Subcutaneous abdominal adipose tissue (tissue), 5 donors: Measurements from ENCODE around the gene C4orf54.

Experiments
- H3K27ac ChIP-seq: one replicate; pipeline ENCODE4 v1.7.0; 2013; ENCODE audit warnings: low read depth, mild to moderate bottlenecking, inconsistent platforms, low read length, moderate library complexity
- H3K27me3 ChIP-seq, 5 donors: one replicate each; pipeline ENCODE4 v1.7.0; 2013; ENCODE audit warnings: low read length in 5 of 5, inconsistent platforms in 1 of 5; ENCODE audit not compliant: control insufficient read depth in 5 of 5, insufficient read depth in 4 of 5
- H3K36me3 ChIP-seq, 5 donors: one replicate each; pipeline ENCODE4 v1.7.0; 2013; ENCODE audit warnings: low read length in 5 of 5; ENCODE audit not compliant: control insufficient read depth in 5 of 5, insufficient read depth in 5 of 5
- H3K4me1 ChIP-seq, 5 donors: one replicate each; pipeline ENCODE4 v1.7.0; 2013; ENCODE audit warnings: low read length in 5 of 5, mild to moderate bottlenecking in 3 of 5, moderate library complexity in 1 of 5; ENCODE audit not compliant: control insufficient read depth in 5 of 5, insufficient read depth in 5 of 5
- H3K4me3 ChIP-seq, 5 donors: one replicate each; pipeline ENCODE4 v1.7.0; 2013; ENCODE audit warnings: low read length in 5 of 5, low read depth in 1 of 5
- H3K9ac ChIP-seq, 5 donors: one replicate each; pipeline ENCODE4 v1.7.0; 2013; ENCODE audit warnings: low read length in 5 of 5, mild to moderate bottlenecking in 4 of 5, moderate library complexity in 3 of 5
- H3K9me3 ChIP-seq, 5 donors: one replicate each; pipeline ENCODE4 v1.7.0; 2013; ENCODE audit warnings: low read length in 5 of 5; ENCODE audit not compliant: control insufficient read depth in 5 of 5
- donor health status: healthy.
- donor health status: healthy.
- donor health status: healthy.
- donor health status: healthy.
- donor health status: healthy.

The C4orf54 gene

GRCh38 chr4:99679204-99679603 lies 21.6 kb upstream of the C4orf54 start:
- no peak overlapping the region for H3K27ac ChIP-seq

GRCh38 chr4:99677161-99677560 lies 19.5 kb upstream of the C4orf54 start:
- Histone ChIP-seq H3K27me3 (no peaks in the 10 kb centered on the region), H3K9ac (no peak overlapping the region), H3K9me3 (peaks cover 0 to 16% (median 11%) of the 10 kb centered on the region in 5 donors), H3K4me1 (peaks cover 0 to 13% (median 3%) of the 10 kb centered on the region in 5 donors), H3K27ac (no peak overlapping the region), H3K36me3 (no peaks in the 10 kb centered on the region), H3K4me3 (no peak overlapping the region)

More at GRCh38 chr4:99679204-99679603, 21.6 kb upstream of the C4orf54 start:
- H3K4me3 ChIP-seq = no peak overlapping the region
- H3K4me1 ChIP-seq = peaks cover 0 to 13% (median 3%) of the 10 kb centered on the region in 5 donors
- H3K36me3 ChIP-seq = no peaks in the 10 kb centered on the region
- peaks cover 0 to 2% (median 0%) of the 10 kb centered on the region in 5 donors for H3K9me3 ChIP-seq
- no peaks in the 10 kb centered on the region for H3K27me3 ChIP-seq
- H3K9ac ChIP-seq = no peak overlapping the region

- Histone ChIP-seq H3K4me3 (no peak overlapping the region), H3K9me3 (peaks cover 0 to 17% (median 11%) of the 10 kb centered on the region in 5 donors), H3K27me3 (no peaks in the 10 kb centered on the region), H3K4me1 (no peaks in the 10 kb centered on the region), H3K27ac (no peak overlapping the region), H3K36me3 (no peaks in the 10 kb centered on the region), H3K9ac (no peak overlapping the region)
These were observed 12.9 kb upstream of the C4orf54 start for GRCh38 chr4:99670409-99671073.

- H3K27me3 ChIP-seq = no peaks in the 10 kb centered on the region
- H3K9ac ChIP-seq = no peak overlapping the region
- no peak overlapping the region for H3K27ac ChIP-seq
- H3K36me3 ChIP-seq = no peaks in the 10 kb centered on the region
- H3K4me1 ChIP-seq = no peaks in the 10 kb centered on the region
- H3K4me3 ChIP-seq = no peak overlapping the region
- peaks cover 0 to 17% (median 11%) of the 10 kb centered on the region in 5 donors for H3K9me3 ChIP-seq
These were observed 11.5 kb upstream of the C4orf54 start for GRCh38 chr4:99669084-99669483.

GRCh38 chr4:99668472-99668871 lies 10.8 kb upstream of the C4orf54 start:
- Histone ChIP-seq H3K27ac (no peak overlapping the region), H3K4me3 (no peak overlapping the region), H3K9ac (no peak overlapping the region), H3K36me3 (no peaks in the 10 kb centered on the region), H3K27me3 (no peaks in the 10 kb centered on the region), H3K4me1 (no peaks in the 10 kb centered on the region), H3K9me3 (peaks cover 0 to 16% (median 9%) of the 10 kb centered on the region in 5 donors)

- Histone ChIP-seq H3K9ac (no peak overlapping the region), H3K9me3 (no peaks in the 10 kb centered on the region), H3K27me3 (no peaks in the 10 kb centered on the region), H3K4me1 (no peaks in the 10 kb centered on the region), H3K36me3 (no peaks in the 10 kb centered on the region), H3K27ac (no peak overlapping the region), H3K4me3 (no peak overlapping the region)
These were observed 8.4 kb upstream of the C4orf54 start for GRCh38 chr4:99665983-99666382.

DNA sequence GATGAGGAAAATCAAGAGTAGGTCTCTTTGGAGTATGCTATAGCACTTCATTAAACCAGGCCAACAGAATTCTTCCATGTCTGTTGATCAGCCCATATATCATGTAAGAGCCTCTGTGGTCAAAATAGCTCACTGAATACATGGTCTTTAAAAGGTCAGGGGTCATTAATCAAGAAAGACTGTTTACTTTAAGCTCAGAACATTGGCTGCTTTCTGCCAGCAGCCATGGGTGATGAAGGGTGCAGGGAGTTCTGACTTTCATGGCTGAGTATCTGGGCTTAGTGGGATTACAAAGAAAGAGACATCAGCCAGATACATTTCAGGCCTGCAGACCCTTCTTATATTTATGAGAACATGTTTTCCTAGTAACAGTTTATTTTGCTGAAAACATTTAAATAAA lies 7.1 kb upstream of the C4orf54 start:
- H3K27me3 ChIP-seq = no peaks in the 10 kb centered on the region
- no peak overlapping the region for H3K4me3 ChIP-seq
- no peaks in the 10 kb centered on the region for H3K9me3 ChIP-seq
- H3K27ac ChIP-seq = no peak overlapping the region
- no peaks in the 10 kb centered on the region for H3K36me3 ChIP-seq
- H3K4me1 ChIP-seq = no peaks in the 10 kb centered on the region
- H3K9ac ChIP-seq = no peak overlapping the region

GRCh38 chr4:99661907-99662306 lies 4.3 kb upstream of the C4orf54 start:
- Histone ChIP-seq H3K9me3 (no peaks in the 10 kb centered on the region), H3K36me3 (no peaks in the 10 kb centered on the region), H3K4me1 (no peaks in the 10 kb centered on the region), H3K9ac (no peak overlapping the region), H3K27ac (no peak overlapping the region), H3K27me3 (no peaks in the 10 kb centered on the region), H3K4me3 (no peak overlapping the region)

GRCh38 chr4:99658666-99659065 lies 1.0 kb upstream of the C4orf54 start:
- Histone ChIP-seq H3K27me3 (no peaks in the 10 kb centered on the region), H3K4me1 (peaks cover 0 to 5% (median 3%) of the 10 kb centered on the region in 5 donors), H3K27ac (no peak overlapping the region)

GRCh38 chr4:99655308-99656081 lies 2.1 kb downstream of the C4orf54 start:
- Histone ChIP-seq H3K27ac (no peak overlapping the region), H3K9ac (no peak overlapping the region), H3K9me3 (no peaks in the 10 kb centered on the region), H3K4me3 (no peak overlapping the region), H3K4me1 (peaks cover 0 to 5% (median 3%) of the 10 kb centered on the region in 5 donors), H3K27me3 (no peaks in the 10 kb centered on the region), H3K36me3 (no peaks in the 10 kb centered on the region)

More at GRCh38 chr4:99658666-99659065, 1.0 kb upstream of the C4orf54 start:
- Histone ChIP-seq H3K9me3 (no peaks in the 10 kb centered on the region), H3K36me3 (no peaks in the 10 kb centered on the region), H3K4me3 (no peak overlapping the region), H3K9ac (no peak overlapping the region)
